Rectal smooth muscle tissue (tissue), 1 donor: Measurements from ENCODE around the gene MTMR3.

Source experiments
- H3K27ac ChIP-seq: one replicate; pipeline ENCODE4 v1.7.0; 2013; ENCODE audit warnings: low read depth, low read length, inconsistent platforms
- H3K27me3 ChIP-seq: one replicate; pipeline ENCODE4 v1.7.0; 2013; ENCODE audit warnings: low read length; ENCODE audit not compliant: control insufficient read depth, insufficient read depth
- H3K36me3 ChIP-seq: one replicate; pipeline ENCODE4 v1.7.0; 2013; ENCODE audit warnings: low read length; ENCODE audit not compliant: control insufficient read depth, insufficient read depth
- H3K4me1 ChIP-seq: one replicate; pipeline ENCODE4 v1.7.0; 2013; ENCODE audit warnings: low read length; ENCODE audit not compliant: control insufficient read depth, insufficient read depth
- H3K4me3 ChIP-seq: one replicate; pipeline ENCODE4 v1.7.0; 2013; ENCODE audit warnings: low read length
- H3K9ac ChIP-seq: one replicate; pipeline ENCODE4 v1.7.0; 2013; ENCODE audit warnings: low read length

The MTMR3 gene

GRCh38 chr22:29987137-29987536 is 104.2 kb downstream of the MTMR3 start:
- Histone ChIP-seq H3K4me1 (no peaks in the 10 kb centered on the region), H3K4me3 (no peak overlapping the region), H3K27me3 (no peaks in the 10 kb centered on the region), H3K27ac (no peak overlapping the region), H3K9ac (no peak overlapping the region), H3K36me3 (peaks cover 3% of the 10 kb centered on the region)

GRCh38 chr22:29988719-29989118 is 105.7 kb downstream of the MTMR3 start:
- H3K4me1 ChIP-seq = no peaks in the 10 kb centered on the region
- peaks cover 7% of the 10 kb centered on the region for H3K36me3 ChIP-seq
- H3K27me3 ChIP-seq = no peaks in the 10 kb centered on the region
- no peak overlapping the region for H3K9ac ChIP-seq
- H3K4me3 ChIP-seq = no peak overlapping the region
- H3K27ac ChIP-seq = no peak overlapping the region

GRCh38 chr22:29989446-29989845 is 106.5 kb downstream of the MTMR3 start:
- H3K36me3 ChIP-seq = peaks cover 7% of the 10 kb centered on the region
- no peak overlapping the region for H3K9ac ChIP-seq
- no peaks in the 10 kb centered on the region for H3K27me3 ChIP-seq
- H3K4me3 ChIP-seq = no peak overlapping the region
- H3K4me1 ChIP-seq = no peaks in the 10 kb centered on the region
- no peak overlapping the region for H3K27ac ChIP-seq

- no peaks in the 10 kb centered on the region for H3K27me3 ChIP-seq
- no peak overlapping the region for H3K4me3 ChIP-seq
- H3K9ac ChIP-seq = no peak overlapping the region
- no peaks in the 10 kb centered on the region for H3K4me1 ChIP-seq
- H3K36me3 ChIP-seq = peaks cover 7% of the 10 kb centered on the region
- H3K27ac ChIP-seq = no peak overlapping the region
These were observed 109.6 kb downstream of the MTMR3 start for GRCh38 chr22:29992341-29993275.

GRCh38 chr22:29994027-29994715 is 111.2 kb downstream of the MTMR3 start:
- Histone ChIP-seq H3K27me3 (no peaks in the 10 kb centered on the region), H3K9ac (no peak overlapping the region), H3K27ac (no peak overlapping the region), H3K4me3 (no peak overlapping the region), H3K36me3 (peaks cover 7% of the 10 kb centered on the region), H3K4me1 (no peaks in the 10 kb centered on the region)

GRCh38 chr22:29994943-29995342 is 112.0 kb downstream of the MTMR3 start:
- no peak overlapping the region for H3K27ac ChIP-seq
- no peak overlapping the region for H3K9ac ChIP-seq
- H3K4me3 ChIP-seq = no peak overlapping the region
- H3K4me1 ChIP-seq = no peaks in the 10 kb centered on the region
- H3K27me3 ChIP-seq = no peaks in the 10 kb centered on the region
- peaks cover 7% of the 10 kb centered on the region for H3K36me3 ChIP-seq

- Histone ChIP-seq H3K27me3 (no peaks in the 10 kb centered on the region), H3K27ac (no peak overlapping the region), H3K4me1 (no peaks in the 10 kb centered on the region), H3K9ac (no peak overlapping the region), H3K36me3 (peaks cover 4% of the 10 kb centered on the region), H3K4me3 (no peak overlapping the region)
These were observed 114.1 kb downstream of the MTMR3 start for GRCh38 chr22:29997107-29997506.

GRCh38 chr22:29997516-29997915 is 114.5 kb downstream of the MTMR3 start:
- H3K27me3 ChIP-seq = no peaks in the 10 kb centered on the region
- no peak overlapping the region for H3K4me3 ChIP-seq
- H3K27ac ChIP-seq = no peak overlapping the region
- H3K4me1 ChIP-seq = no peaks in the 10 kb centered on the region
- peaks cover 4% of the 10 kb centered on the region for H3K36me3 ChIP-seq
- H3K9ac ChIP-seq = no peak overlapping the region

- Histone ChIP-seq H3K4me1 (no peaks in the 10 kb centered on the region), H3K9ac (no peak overlapping the region), H3K27me3 (no peaks in the 10 kb centered on the region), H3K27ac (no peak overlapping the region), H3K36me3 (no peaks in the 10 kb centered on the region), H3K4me3 (no peak overlapping the region)
These were observed 115.8 kb downstream of the MTMR3 start for GRCh38 chr22:29998627-29999384.

GRCh38 chr22:30000566-30000965 is 117.6 kb downstream of the MTMR3 start:
- no peaks in the 10 kb centered on the region for H3K27me3 ChIP-seq
- H3K4me3 ChIP-seq = no peak overlapping the region
- H3K27ac ChIP-seq = no peak overlapping the region
- H3K9ac ChIP-seq = no peak overlapping the region
- H3K4me1 ChIP-seq = no peaks in the 10 kb centered on the region
- H3K36me3 ChIP-seq = no peaks in the 10 kb centered on the region

GRCh38 chr22:30001459-30001858 is 118.5 kb downstream of the MTMR3 start:
- H3K36me3 ChIP-seq = no peaks in the 10 kb centered on the region
- no peaks in the 10 kb centered on the region for H3K27me3 ChIP-seq
- H3K9ac ChIP-seq = no peak overlapping the region
- no peaks in the 10 kb centered on the region for H3K4me1 ChIP-seq
- no peak overlapping the region for H3K27ac ChIP-seq
- no peak overlapping the region for H3K4me3 ChIP-seq

GRCh38 chr22:30002861-30003486 is 120.0 kb downstream of the MTMR3 start:
- Histone ChIP-seq H3K4me3 (no peak overlapping the region), H3K27ac (no peak overlapping the region), H3K27me3 (no peaks in the 10 kb centered on the region), H3K4me1 (no peaks in the 10 kb centered on the region), H3K36me3 (peaks cover 7% of the 10 kb centered on the region), H3K9ac (no peak overlapping the region)
